Hypothalamus (tissue), 51 donors: Measurements from ENCODE around the gene USP24.
"Not testable (repeated sequence)": the region's sequence is repeated elsewhere in the genome, so short reads cannot be mapped to it uniquely, and the experiment has no call there.

Source experiments
- DNase-seq, 51 donors: peaks; one replicate each; lab custom pipeline; 2025; lab: John Stamatoyannopoulos, UW

The USP24 gene

GRCh38 chr1:55043011-55043410 is 172.2 kb downstream of the USP24 start:
- DNase-seq, result no peak

- no peak for DNase-seq
Measured at GRCh38 chr1:55041613-55042012, 173.6 kb downstream of the USP24 start.

GRCh38 chr1:55040933-55041494 is 174.2 kb downstream of the USP24 start:
- no peak for DNase-seq

GRCh38 chr1:55040083-55040932 is 174.9 kb downstream of the USP24 start:
- peak in 1 of 51 donors; percentile 7 for DNase-seq

GRCh38 chr1:55039342-55040082 is 175.7 kb downstream of the USP24 start, which contains the start of gene PCSK9:
TSS of gene PCSK9 (plus strand) at chr1:55039548. CDS start at chr1:55039838, 290 bp downstream.
- peak in 1 of 51 donors; percentile 10 for DNase-seq

- DNase-seq, result no peak
Measured at GRCh38 chr1:55038974-55039341, 176.2 kb downstream of the USP24 start.

GRCh38 chr1:55038552-55038838 is 176.7 kb downstream of the USP24 start:
- DNase-seq, result no peak

GRCh38 chr1:55037733-55038551 is 177.2 kb downstream of the USP24 start:
- no peak for DNase-seq

- DNase-seq, result no peak
Measured at GRCh38 chr1:55035904-55036303, 179.3 kb downstream of the USP24 start.

- no peak for DNase-seq
Measured at GRCh38 chr1:55034476-55035133, 180.6 kb downstream of the USP24 start.

GRCh38 chr1:55033265-55033614 is 181.9 kb downstream of the USP24 start:
- DNase-seq, result no peak

- not testable (repeated sequence) for DNase-seq
Measured at GRCh38 chr1:55031098-55031497, 184.1 kb downstream of the USP24 start.

GRCh38 chr1:55026682-55027081 is 188.5 kb downstream of the USP24 start:
- DNase-seq, result not testable (repeated sequence)

- not testable (repeated sequence) for DNase-seq
Measured at GRCh38 chr1:55024163-55024562, 191.0 kb downstream of the USP24 start.

- peak in 45 of 51 donors; percentile 7 to 80 (median 55) for DNase-seq
Measured at GRCh38 chr1:55021942-55022546, 193.1 kb downstream of the USP24 start.

GRCh38 chr1:55018395-55018794 is 196.8 kb downstream of the USP24 start:
- no peak for DNase-seq
